IgD-negative memory B cell (primary cell): ENCODE measurements around the gene SSR3. TPM values are rescaled to one million over a fixed set of nuclear protein-coding genes. Genes with fewer than 3 reads are reported as not detected.

ENCODE experiments used
- H3K27ac Mint-ChIP-seq, 3 donors: one replicate each; pipeline ENCODE4 v1.8.0; 2020 to 2022; ENCODE audit warnings: mild to moderate bottlenecking in 3 of 3, mixed read lengths in 3 of 3, moderate library complexity in 1 of 3
- H3K27me3 Mint-ChIP-seq: one replicate; pipeline ENCODE4 v1.8.0; 2021; ENCODE audit warnings: mixed read lengths
- H3K36me3 Mint-ChIP-seq: one replicate; pipeline ENCODE4 v1.8.0; 2020; ENCODE audit warnings: mild to moderate bottlenecking, mixed read lengths
- H3K4me1 Mint-ChIP-seq, 3 donors: one replicate each; pipeline ENCODE4 v1.8.0; 2020 to 2022; ENCODE audit warnings: mixed read lengths in 3 of 3, mild to moderate bottlenecking in 1 of 3
- H3K4me3 Mint-ChIP-seq, 4 donors: one replicate each; pipeline ENCODE4 v1.8.0; 2020 to 2022; ENCODE audit warnings: mild to moderate bottlenecking in 4 of 4, mixed read lengths in 4 of 4, moderate library complexity in 3 of 4
- H3K9me3 Mint-ChIP-seq, 3 donors: one replicate each; pipeline ENCODE4 v1.8.0; 2020 to 2021; ENCODE audit warnings: mixed read lengths in 3 of 3, mild to moderate bottlenecking in 1 of 3
- polyA plus RNA-seq: library from polyadenylated mRNA; unstranded; fragments of 300-500 nt; fragmentation: Illumina TruSeq; gene quantifications from one replicate; pipeline ENCODE4 v1.2.3, GENCODE V29; 2021

Gene SSR3
- polyA plus RNA-seq, 1 donor from 2014 or later = 115 TPM

GRCh38 chr3:156498307-156498706, 56.6 kb downstream of the SSR3 start:
- peaks cover 0 to 17% (median 3%) of the 10 kb centered on the region in 3 donors for H3K9me3 Mint-ChIP-seq
- H3K4me1 Mint-ChIP-seq = no peaks in the 10 kb centered on the region
- peaks cover 5% of the 10 kb centered on the region for H3K36me3 Mint-ChIP-seq
- no peak overlapping the region for H3K27ac Mint-ChIP-seq
- peaks cover 6% of the 10 kb centered on the region for H3K27me3 Mint-ChIP-seq
- no peak overlapping the region for H3K4me3 Mint-ChIP-seq

- Mint-ChIP-seq H3K9me3 (peaks cover 0 to 17% (median 3%) of the 10 kb centered on the region in 3 donors), H3K4me3 (no peak overlapping the region), H3K27ac (no peak overlapping the region), H3K27me3 (peaks cover 6% of the 10 kb centered on the region), H3K4me1 (no peaks in the 10 kb centered on the region), H3K36me3 (peaks cover 5% of the 10 kb centered on the region)
Observed at GRCh38 chr3:156497326-156497725, 57.6 kb downstream of the SSR3 start.

GRCh38 chr3:156495816-156496215, 59.1 kb downstream of the SSR3 start:
- Mint-ChIP-seq H3K9me3 (peaks cover 0 to 17% (median 3%) of the 10 kb centered on the region in 3 donors), H3K27me3 (peaks cover 8% of the 10 kb centered on the region), H3K4me3 (no peak overlapping the region), H3K36me3 (peaks cover 5% of the 10 kb centered on the region), H3K4me1 (no peaks in the 10 kb centered on the region), H3K27ac (no peak overlapping the region)

- peaks cover 5% of the 10 kb centered on the region for H3K36me3 Mint-ChIP-seq
- H3K9me3 Mint-ChIP-seq = peaks cover 0 to 17% (median 3%) of the 10 kb centered on the region in 3 donors
- H3K4me3 Mint-ChIP-seq = no peak overlapping the region
- no peaks in the 10 kb centered on the region for H3K4me1 Mint-ChIP-seq
- no peak overlapping the region for H3K27ac Mint-ChIP-seq
- H3K27me3 Mint-ChIP-seq = peaks cover 8% of the 10 kb centered on the region
Observed at GRCh38 chr3:156493887-156494286, 61.0 kb downstream of the SSR3 start.

- Mint-ChIP-seq H3K9me3 (peaks cover 0 to 9% (median 3%) of the 10 kb centered on the region in 3 donors), H3K4me1 (no peaks in the 10 kb centered on the region), H3K27me3 (peaks cover 8% of the 10 kb centered on the region), H3K4me3 (no peak overlapping the region), H3K36me3 (peaks cover 1% of the 10 kb centered on the region), H3K27ac (no peak overlapping the region)
Observed at GRCh38 chr3:156492801-156493261, 62.1 kb downstream of the SSR3 start.

GRCh38 chr3:156491192-156491591, 63.7 kb downstream of the SSR3 start:
- Mint-ChIP-seq H3K4me1 (no peaks in the 10 kb centered on the region), H3K36me3 (peaks cover 2% of the 10 kb centered on the region), H3K4me3 (no peak overlapping the region), H3K9me3 (peaks cover 0 to under 1% (median 0%) of the 10 kb centered on the region in 3 donors), H3K27me3 (peaks cover 8% of the 10 kb centered on the region), H3K27ac (no peak overlapping the region)

Other genes starting within 250 kb of the SSR3 start
- gene TIPARP, start 119.5 kb upstream of the SSR3 start, polyA plus RNA-seq = 12.6 TPM